ENCODE data around the gene SIM2. TPM values are rescaled to one million over a fixed set of nuclear protein-coding genes. Genes with fewer than 3 reads are reported as not detected.

The SIM2 gene
- total RNA-seq, 1 donor from 2014 or later = 14.8 TPM

DNA sequence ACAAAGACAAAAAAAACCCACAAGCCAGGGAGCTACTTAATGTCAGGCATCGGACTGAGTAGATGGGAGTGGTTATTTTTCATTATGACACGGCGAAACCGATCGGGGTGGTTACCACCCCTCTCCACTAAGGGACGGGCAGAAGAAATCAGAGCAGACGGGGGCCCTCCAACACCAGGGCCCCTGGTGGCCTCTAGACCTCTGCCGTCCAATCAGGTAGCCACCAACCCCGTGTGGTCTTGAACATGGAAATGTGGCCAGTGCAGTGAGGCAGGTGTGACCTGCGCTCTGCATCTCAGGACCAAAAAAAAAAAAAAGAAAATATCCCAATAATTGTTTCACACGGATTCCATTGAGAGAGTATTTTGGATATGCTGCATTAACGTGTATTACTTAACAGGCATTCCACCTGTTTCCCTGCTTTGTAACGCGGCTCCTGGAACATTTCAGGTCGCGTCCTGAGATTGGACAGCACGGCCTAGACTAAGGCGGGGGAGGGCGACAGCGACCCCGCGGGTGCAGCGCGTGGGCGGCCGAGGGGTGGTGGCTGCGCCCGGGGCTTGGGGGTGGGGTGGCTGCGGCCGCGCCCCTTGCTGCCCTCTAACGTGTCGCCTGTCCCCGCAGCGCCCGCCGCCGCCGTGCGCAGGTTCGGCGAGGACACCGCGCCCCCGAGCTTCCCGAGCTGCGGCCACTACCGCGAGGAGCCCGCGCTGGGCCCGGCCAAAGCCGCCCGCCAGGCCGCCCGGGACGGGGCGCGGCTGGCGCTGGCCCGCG lies 48.3 kb downstream of the SIM2 start:
- Mint-ChIP-seq H3K36me3 (no peaks in the 10 kb centered on the region), H3K9me3 (no peaks in the 10 kb centered on the region), H3K4me3 (peak overlapping the region; percentile 86), H3K4me1 (ENCODE audit: unreplicated experiment) (peaks cover 49% of the 10 kb centered on the region), H3K27ac (peak overlapping the region; percentile 51), H3K27me3 (peaks cover 63% of the 10 kb centered on the region)
- TF ChIP-seq, protein P1, sequence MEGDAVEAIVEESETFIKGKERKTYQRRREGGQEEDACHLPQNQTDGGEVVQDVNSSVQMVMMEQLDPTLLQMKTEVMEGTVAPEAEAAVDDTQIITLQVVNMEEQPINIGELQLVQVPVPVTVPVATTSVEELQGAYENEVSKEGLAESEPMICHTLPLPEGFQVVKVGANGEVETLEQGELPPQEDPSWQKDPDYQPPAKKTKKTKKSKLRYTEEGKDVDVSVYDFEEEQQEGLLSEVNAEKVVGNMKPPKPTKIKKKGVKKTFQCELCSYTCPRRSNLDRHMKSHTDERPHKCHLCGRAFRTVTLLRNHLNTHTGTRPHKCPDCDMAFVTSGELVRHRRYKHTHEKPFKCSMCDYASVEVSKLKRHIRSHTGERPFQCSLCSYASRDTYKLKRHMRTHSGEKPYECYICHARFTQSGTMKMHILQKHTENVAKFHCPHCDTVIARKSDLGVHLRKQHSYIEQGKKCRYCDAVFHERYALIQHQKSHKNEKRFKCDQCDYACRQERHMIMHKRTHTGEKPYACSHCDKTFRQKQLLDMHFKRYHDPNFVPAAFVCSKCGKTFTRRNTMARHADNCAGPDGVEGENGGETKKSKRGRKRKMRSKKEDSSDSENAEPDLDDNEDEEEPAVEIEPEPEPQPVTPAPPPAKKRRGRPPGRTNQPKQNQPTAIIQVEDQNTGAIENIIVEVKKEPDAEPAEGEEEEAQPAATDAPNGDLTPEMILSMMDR (conservative IDR thresholded peaks at IDR 0.05) = peak; percentile 34
- no peak for DNase-seq (ENCODE audit: extremely low spot score, unreplicated experiment)

DNA sequence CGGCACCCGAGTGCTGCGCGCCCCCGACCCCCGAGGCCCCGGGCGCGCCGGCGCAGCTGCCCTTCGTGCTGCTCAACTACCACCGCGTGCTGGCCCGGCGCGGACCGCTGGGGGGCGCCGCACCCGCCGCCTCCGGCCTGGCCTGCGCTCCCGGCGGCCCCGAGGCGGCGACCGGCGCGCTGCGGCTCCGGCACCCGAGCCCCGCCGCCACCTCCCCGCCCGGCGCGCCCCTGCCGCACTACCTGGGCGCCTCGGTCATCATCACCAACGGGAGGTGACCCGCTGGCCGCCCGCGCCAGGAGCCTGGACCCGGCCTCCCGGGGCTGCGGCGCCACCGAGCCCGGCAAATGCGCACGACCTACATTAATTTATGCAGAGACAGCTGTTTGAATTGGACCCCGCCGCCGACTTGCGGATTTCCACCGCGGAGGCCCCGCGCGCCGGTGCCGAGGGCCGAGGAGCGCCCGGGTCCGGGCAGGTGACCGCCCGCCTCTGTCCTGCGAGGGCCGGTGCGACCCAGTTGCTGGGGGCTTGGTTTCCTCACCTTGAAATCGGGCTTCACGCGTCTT lies 49.0 kb downstream of the SIM2 start:
- Mint-ChIP-seq H3K27ac (no peak overlapping the region), H3K27me3 (peaks cover 62% of the 10 kb centered on the region), H3K9me3 (no peaks in the 10 kb centered on the region), H3K4me3 (peak overlapping the region; percentile 83), H3K4me1 (ENCODE audit: unreplicated experiment) (peaks cover 53% of the 10 kb centered on the region), H3K36me3 (no peaks in the 10 kb centered on the region)
- TF ChIP-seq, protein P1 (conservative IDR thresholded peaks at IDR 0.05) = peak; percentile 48
- DNase-seq (ENCODE audit: extremely low spot score, unreplicated experiment) = peak; percentile 88

DNA sequence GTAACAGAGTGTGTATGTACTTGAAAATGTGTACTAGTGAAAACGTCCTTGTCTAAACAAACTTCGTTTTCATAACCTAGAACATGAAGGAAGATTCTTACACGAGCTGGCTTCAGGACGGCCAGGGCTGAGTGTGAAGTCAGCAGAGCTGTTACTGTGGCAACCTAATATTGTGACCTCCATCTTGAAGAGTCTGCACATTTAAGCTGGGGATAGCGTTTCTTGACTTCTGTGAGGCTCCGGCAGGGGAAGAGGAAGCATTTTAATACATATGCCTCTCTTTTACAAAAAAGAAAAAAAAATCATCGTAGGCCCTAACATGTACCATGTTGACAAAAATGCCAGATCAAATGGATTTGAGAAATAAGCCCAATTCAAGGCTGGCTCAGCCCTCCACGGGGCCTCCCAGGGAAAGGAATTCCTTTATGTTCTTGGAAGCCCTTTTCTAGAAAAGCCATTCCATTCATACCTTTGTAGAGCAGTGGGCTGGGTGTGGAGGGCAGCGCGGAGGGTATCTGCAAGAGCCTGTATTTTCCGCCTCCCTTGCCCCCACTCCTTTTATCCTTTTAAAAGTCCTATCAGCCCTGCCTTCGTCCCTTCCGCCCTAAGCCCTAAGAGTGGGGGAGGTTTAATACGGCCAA lies 51.1 kb downstream of the SIM2 start:
- H3K36me3 Mint-ChIP-seq = no peaks in the 10 kb centered on the region
- H3K9me3 Mint-ChIP-seq = no peaks in the 10 kb centered on the region
- peak overlapping the region; percentile 64 for H3K4me3 Mint-ChIP-seq
- peak overlapping the region; percentile 84 for H3K27ac Mint-ChIP-seq
- no peak for DNase-seq (ENCODE audit: extremely low spot score, unreplicated experiment)
- TF ChIP-seq, protein P1 (conservative IDR thresholded peaks at IDR 0.05) = no peak
- H3K27me3 Mint-ChIP-seq = peaks cover 45% of the 10 kb centered on the region
- H3K4me1 Mint-ChIP-seq (ENCODE audit: unreplicated experiment) = peaks cover 56% of the 10 kb centered on the region

DNA sequence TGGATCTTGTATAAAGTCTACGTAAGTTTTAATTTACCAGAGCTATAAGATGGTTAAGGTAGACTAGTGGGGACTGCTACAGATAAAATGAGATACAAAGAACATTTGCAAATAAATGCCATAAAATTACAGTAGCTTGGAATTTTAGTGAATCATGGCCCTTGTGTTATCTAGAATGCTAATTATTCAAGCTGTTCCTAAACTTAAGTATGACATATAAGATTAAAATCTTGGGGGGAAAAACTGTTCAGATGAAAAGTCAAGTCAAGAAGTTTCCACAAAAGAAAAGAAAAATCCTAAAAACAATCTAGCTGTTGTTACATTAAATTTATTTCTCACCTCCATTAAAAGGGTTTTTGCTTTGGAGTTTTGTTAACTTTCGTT lies 51.7 kb downstream of the SIM2 start:
- H3K36me3 Mint-ChIP-seq = no peaks in the 10 kb centered on the region
- TF ChIP-seq, protein P1 (conservative IDR thresholded peaks at IDR 0.05) = no peak
- no peaks in the 10 kb centered on the region for H3K9me3 Mint-ChIP-seq
- H3K4me3 Mint-ChIP-seq = peak overlapping the region; percentile 64
- H3K27ac Mint-ChIP-seq = peak overlapping the region; percentile 84
- peaks cover 40% of the 10 kb centered on the region for H3K27me3 Mint-ChIP-seq
- DNase-seq (ENCODE audit: extremely low spot score, unreplicated experiment) = no peak
- peaks cover 55% of the 10 kb centered on the region for H3K4me1 Mint-ChIP-seq (ENCODE audit: unreplicated experiment)

DNA sequence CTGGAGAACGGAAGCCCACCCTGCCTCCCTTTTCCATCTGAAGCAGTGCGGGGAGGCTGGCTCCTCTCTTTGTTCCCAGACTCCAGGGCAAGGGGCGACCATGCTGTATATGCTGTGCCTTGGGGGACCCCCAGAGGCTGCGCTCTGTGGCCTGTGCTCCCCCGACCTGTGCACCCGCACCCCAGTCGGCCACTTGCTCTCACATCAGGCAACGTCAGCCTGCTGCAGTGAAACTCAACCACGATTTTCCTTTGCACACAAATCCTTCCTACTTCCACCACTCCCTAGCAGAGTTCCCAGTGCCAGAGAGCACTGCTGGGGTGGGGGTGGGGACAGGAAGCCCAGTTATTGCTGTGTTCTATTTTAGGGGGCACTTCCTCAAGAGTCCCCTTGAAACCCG lies 52.5 kb downstream of the SIM2 start:
- peaks cover 35% of the 10 kb centered on the region for H3K27me3 Mint-ChIP-seq
- H3K4me1 Mint-ChIP-seq (ENCODE audit: unreplicated experiment) = peaks cover 54% of the 10 kb centered on the region
- no peak overlapping the region for H3K27ac Mint-ChIP-seq
- TF ChIP-seq, protein P1 (conservative IDR thresholded peaks at IDR 0.05) = no peak
- H3K4me3 Mint-ChIP-seq = no peak overlapping the region
- DNase-seq (ENCODE audit: extremely low spot score, unreplicated experiment) = no peak
- no peaks in the 10 kb centered on the region for H3K36me3 Mint-ChIP-seq
- no peaks in the 10 kb centered on the region for H3K9me3 Mint-ChIP-seq
